ENCODE data around the gene AFM. TPM values are rescaled to one million over a fixed set of nuclear protein-coding genes. Genes with fewer than 3 reads are reported as not detected.

Gene AFM
- total RNA-seq, 1 experiment from 2014 or later: not detected

GRCh38 chr4:73450398-73451004 is 31.0 kb upstream of the AFM start:
- peak; percentile 85 for DNase-seq (ENCODE audit: low read depth)

GRCh38 chr4:73451404-73451803 is 30.1 kb upstream of the AFM start:
- peak; percentile 54 for DNase-seq (ENCODE audit: low read depth)

- no peak for DNase-seq (ENCODE audit: low read depth)
Observed at GRCh38 chr4:73451981-73452747, 29.4 kb upstream of the AFM start.

- no peak for DNase-seq (ENCODE audit: low read depth)
Observed at GRCh38 chr4:73452953-73453700, 28.4 kb upstream of the AFM start.

- no peak for DNase-seq (ENCODE audit: low read depth)
Observed at GRCh38 chr4:73453701-73454005, 27.9 kb upstream of the AFM start.

GRCh38 chr4:73454920-73455319 is 26.6 kb upstream of the AFM start:
- no peak for DNase-seq (ENCODE audit: low read depth)

- DNase-seq (ENCODE audit: low read depth): no peak
Observed at GRCh38 chr4:73456177-73457022, 25.1 kb upstream of the AFM start.

- DNase-seq (ENCODE audit: low read depth): no peak
Observed at GRCh38 chr4:73458184-73459047, 23.1 kb upstream of the AFM start.

GRCh38 chr4:73459048-73459421 is 22.5 kb upstream of the AFM start:
- no peak for DNase-seq (ENCODE audit: low read depth)

GRCh38 chr4:73460913-73461522 is 20.5 kb upstream of the AFM start:
- DNase-seq (ENCODE audit: low read depth): no peak

GRCh38 chr4:73468170-73468569 is 13.4 kb upstream of the AFM start:
- DNase-seq (ENCODE audit: low read depth): no peak

GRCh38 chr4:73470728-73471127 is 10.8 kb upstream of the AFM start:
- DNase-seq (ENCODE audit: low read depth): no peak

- no peak for DNase-seq (ENCODE audit: low read depth)
Observed at GRCh38 chr4:73477176-73477575, 4.4 kb upstream of the AFM start.

- DNase-seq (ENCODE audit: low read depth): no peak
Observed at GRCh38 chr4:73479323-73479722, 2.2 kb upstream of the AFM start.

GRCh38 chr4:73485085-73485484 is 3.5 kb downstream of the AFM start:
- no peak for DNase-seq (ENCODE audit: low read depth)

GRCh38 chr4:73485596-73485995 is 4.1 kb downstream of the AFM start:
- DNase-seq (ENCODE audit: low read depth): no peak

- no peak for DNase-seq (ENCODE audit: low read depth)
Observed at GRCh38 chr4:73486497-73486896, 5.0 kb downstream of the AFM start.

- no peak for DNase-seq (ENCODE audit: low read depth)
Observed at GRCh38 chr4:73487233-73487632, 5.7 kb downstream of the AFM start.

- DNase-seq (ENCODE audit: low read depth): no peak
Observed at GRCh38 chr4:73499996-73500765, 18.6 kb downstream of the AFM start.

All from LHCN-M2 (cell line).